HCT116 (cell line): Measurements from ENCODE around the gene TAF11L13. TPM values are rescaled to one million over a fixed set of nuclear protein-coding genes. Genes with fewer than 3 reads are reported as not detected.
"Not testable (repeated sequence)": the region's sequence is repeated elsewhere in the genome, so short reads cannot be mapped to it uniquely, and the experiment has no call there.

ENCODE experiments used
- ATAC-seq: fragments of 200-7000 bp; cut with Tn5 transposase; 2 replicates; pipeline ENCODE4 v1.9.1; 2020; ENCODE audit warnings: mild to moderate bottlenecking, moderate library complexity
- BruUV-seq: library from RNA; stranded (reverse); fragments of 400-500 nt; replicated peaks from 2 replicates; lab custom pipeline; 2021; lab: Mats Ljungman, UMichigan
- CTCF ChIA-PET: fragments of 300-600 bp; sonication (Branson Sonifier 250); formaldehyde crosslinking; loops from one replicate; lab custom pipeline; 2021; ENCODE audit warnings: antibody characterized with exemption; lab: Charles Lee
- POLR2A ChIA-PET: fragments of 300-600, 350-600 bp; sonication (Branson Sonifier 250); formaldehyde crosslinking; loops from one replicate; lab custom pipeline; 2021; ENCODE audit warnings: antibody characterized with exemption; lab: Charles Lee
- RAD21 ChIA-PET, 2 experiments: fragments of 300-600 bp; sonication (Branson Sonifier 250); formaldehyde crosslinking; loops; one replicate each; lab custom pipeline; 2023; ENCODE audit warnings: low total read pairs in 2 of 2; ENCODE audit not compliant: uncharacterized antibody in 2 of 2, unreplicated experiment in 2 of 2, low non-redundant PET in 1 of 2; lab: Charles Lee
- DNase-seq: peaks from one replicate; pipeline ENCODE4 v3.0.0-alpha.2; 2010; ENCODE audit warnings: low read depth, low spot score
- H2AFZ ChIP-seq: fragments of 200-600 bp; shearing (Covaris generic), sonication (generic); 2 replicates; pipeline ENCODE4 v1.6.1; 2017; ENCODE audit warnings: low read depth, mixed run types, mixed read lengths, antibody characterized with exemption, low read length; ENCODE audit not compliant: poor library complexity, severe bottlenecking
- H3K27ac ChIP-seq: 2 replicates; pipeline ENCODE4 v1.5.1; 2012; ENCODE audit warnings: low read depth, low read length
- H3K27me3 ChIP-seq: fragments of 200-600 bp; sonication (generic); 2 replicates; pipeline ENCODE4 v1.6.1; 2016; ENCODE audit warnings: mixed run types, low read length, mixed read lengths; ENCODE audit not compliant: insufficient read depth
- H3K36me3 ChIP-seq, 2 experiments: fragments of 200-500 bp in 1 of 2; fragments of 200-600 bp in 1 of 2; sonication (Bioruptor generic) in 1 of 2; sonication (generic) in 1 of 2; 2 replicates each; pipeline versions ENCODE4 v1.5.1 to v1.6.1; 2014 to 2016; ENCODE audit warnings: low read length in 2 of 2, inconsistent platforms in 1 of 2, mixed read lengths in 1 of 2, mixed run types in 1 of 2; ENCODE audit not compliant: insufficient read depth in 2 of 2, control insufficient read depth in 1 of 2
- H3K4me1 ChIP-seq, 2 experiments: fragments of 200-600 bp in 1 of 2; sonication (generic) in 1 of 2; 2 replicates each; pipeline versions ENCODE4 v1.5.1 to v1.6.1; 2012 to 2017; ENCODE audit warnings: low read length in 2 of 2, inconsistent platforms in 1 of 2, mild to moderate bottlenecking in 1 of 2, mixed read lengths in 1 of 2, mixed run types in 1 of 2, moderate library complexity in 1 of 2; ENCODE audit not compliant: insufficient read depth in 2 of 2, control insufficient read depth in 1 of 2
- H3K4me2 ChIP-seq: fragments of 200-600 bp; sonication (generic); 2 replicates; pipeline ENCODE4 v1.6.1; 2017; ENCODE audit warnings: mixed run types, low read length, mixed read lengths
- H3K4me3 ChIP-seq, 2 experiments: fragments of 200-600 bp in 1 of 2; sonication (generic) in 1 of 2; replicated peaks in 1 of 2; 2 replicates each; pipeline ENCODE4 v1.5.1; 2011 to 2016; ENCODE audit warnings: low read length in 2 of 2, control low read depth in 1 of 2, low read depth in 1 of 2, mild to moderate bottlenecking in 1 of 2, mixed read lengths in 1 of 2, mixed run types in 1 of 2
- H3K79me2 ChIP-seq: fragments of 200-600 bp; sonication (generic); 2 replicates; pipeline ENCODE4 v1.6.1; 2017; ENCODE audit warnings: mild to moderate bottlenecking, mixed run types, low read length, moderate library complexity, mixed read lengths; ENCODE audit not compliant: insufficient read depth
- H3K9ac ChIP-seq: fragments of 200-600 bp; sonication (generic); 2 replicates; pipeline ENCODE4 v1.6.1; 2016; ENCODE audit warnings: low read length, mixed read lengths
- H3K9me2 ChIP-seq: fragments of 200-600 bp; sonication (generic), shearing (Covaris generic); 2 replicates; pipeline ENCODE4 v1.6.1; 2017; ENCODE audit warnings: mixed run types, mild to moderate bottlenecking, moderate library complexity; ENCODE audit not compliant: insufficient read depth
- H3K9me3 ChIP-seq, 2 experiments: fragments of 200-500 bp in 1 of 2; fragments of 200-600 bp in 1 of 2; sonication (Bioruptor generic) in 1 of 2; sonication (generic) in 1 of 2; 2 replicates each; pipeline ENCODE4 v1.6.1; 2014 to 2017; ENCODE audit warnings: low read length in 2 of 2, mixed read lengths in 2 of 2, inconsistent platforms in 1 of 2, low read depth in 1 of 2, mild to moderate bottlenecking in 1 of 2, mixed run types in 1 of 2, moderate library complexity in 1 of 2; ENCODE audit not compliant: control insufficient read depth in 1 of 2, insufficient read depth in 1 of 2
- H4K20me1 ChIP-seq: fragments of 200-600 bp; sonication (generic), shearing (Covaris generic); 2 replicates; pipeline ENCODE4 v1.6.1; 2017; ENCODE audit warnings: mixed run types, mild to moderate bottlenecking, moderate library complexity; ENCODE audit not compliant: insufficient read depth
- CBX3 ChIP-seq: IDR thresholded peaks from 2 replicates; pipeline ENCODE4 v1.6.1; 2012; ENCODE audit warnings: low read depth
- EGR1 ChIP-seq: IDR thresholded peaks from 2 replicates; pipeline ENCODE4 v1.6.1; 2012; ENCODE audit warnings: low read depth
- EZH2phosphoT487 ChIP-seq: fragments of 200-600 bp; IDR thresholded peaks from 2 replicates; pipeline ENCODE4 v1.6.1; 2018; ENCODE audit warnings: antibody characterized with exemption, borderline replicate concordance
- FOSL1 ChIP-seq: IDR thresholded peaks from 2 replicates; pipeline ENCODE4 v1.6.1; 2012; ENCODE audit warnings: low read depth
- JUND ChIP-seq: IDR thresholded peaks from 2 replicates; pipeline ENCODE4 v1.6.1; 2012
- MAX ChIP-seq: IDR thresholded peaks from 2 replicates; pipeline ENCODE4 v1.6.1; 2012
- POLR2A ChIP-seq: IDR thresholded peaks from 2 replicates; pipeline ENCODE4 v1.7.0; 2011; ENCODE audit warnings: borderline replicate concordance; ENCODE audit not compliant: insufficient read depth, insufficient read length; ENCODE audit errors: extremely low read depth
- RAD21 ChIP-seq: IDR thresholded peaks from 2 replicates; pipeline ENCODE4 v1.6.1; 2012; ENCODE audit warnings: low read depth, mild to moderate bottlenecking
- REST ChIP-seq: IDR thresholded peaks from 2 replicates; pipeline ENCODE4 v1.6.1; 2012; ENCODE audit warnings: low read depth
- SP1 ChIP-seq: IDR thresholded peaks from 2 replicates; pipeline ENCODE4 v1.6.1; 2012; ENCODE audit warnings: low read depth
- SRF ChIP-seq: IDR thresholded peaks from 2 replicates; pipeline ENCODE4 v1.6.1; 2012; ENCODE audit warnings: low read depth
- intact Hi-C: fragments of 100-400 bp; cut with micrococcal nuclease; formaldehyde crosslinking; loops from 2 replicates; pipeline ENCODE4 v1.10.0; 2022
- total RNA-seq: library from RNA; stranded (reverse); gene quantifications from one replicate; pipeline ENCODE4 v1.2.1, GENCODE V29; 2021; ENCODE audit not compliant: unreplicated experiment

TAF11L13 gene
- total RNA-seq, 1 experiment from 2014 or later, result not detected

- H4K20me1 ChIP-seq, DNase-seq, intact Hi-C loops, POLR2A ChIA-PET, H3K9me2 ChIP-seq, CTCF ChIA-PET, H3K36me3 ChIP-seq, H3K9me3 ChIP-seq, H3K4me2 ChIP-seq, H3K4me3 ChIP-seq, BruUV-seq, H3K79me2 ChIP-seq, H3K4me1 ChIP-seq, RAD21 ChIA-PET, ATAC-seq, H3K27ac ChIP-seq, H3K27me3 ChIP-seq, H3K9ac ChIP-seq, H2AFZ ChIP-seq: not testable (repeated sequence)
Observed at GRCh38 chr5:17607461-17607860, 24.4 kb upstream of the TAF11L13 start.

GRCh38 chr5:17610092-17610491 is 21.8 kb upstream of the TAF11L13 start, which contains the start of gene TAF11L12:
TAF11L12 (plus strand) TSS chr5:17610392.
- RAD21 ChIA-PET, H3K36me3 ChIP-seq, H3K79me2 ChIP-seq, POLR2A ChIA-PET, ATAC-seq, H3K4me2 ChIP-seq, H3K27ac ChIP-seq, H2AFZ ChIP-seq, H3K4me1 ChIP-seq, H3K9me3 ChIP-seq, H3K9me2 ChIP-seq, H3K9ac ChIP-seq, H3K4me3 ChIP-seq, H3K27me3 ChIP-seq, CTCF ChIA-PET, intact Hi-C loops, H4K20me1 ChIP-seq, DNase-seq, BruUV-seq: not testable (repeated sequence)

- no peaks in the 10 kb centered on the region for H3K36me3 ChIP-seq
- H3K9me2 ChIP-seq, result no peaks in the 10 kb centered on the region
- H2AFZ ChIP-seq, result no peak overlapping the region
- H3K4me3 ChIP-seq, result no peak overlapping the region
- H3K9ac ChIP-seq, result no peak overlapping the region
- no peak for ATAC-seq
- POLR2A ChIA-PET, result no interaction called here
- no peak for DNase-seq
- CTCF ChIA-PET, result no interaction called here
- no peak overlapping the region for H3K27ac ChIP-seq
- no peaks in the 10 kb centered on the region for H3K79me2 ChIP-seq
- H4K20me1 ChIP-seq, result no peaks in the 10 kb centered on the region
- no peak for TF ChIP-seq EZH2phosphoT487
- TF ChIP-seq SRF, result no peak
- no peak for TF ChIP-seq REST
- TF ChIP-seq RAD21, result no peak
- no peak for TF ChIP-seq SP1
- no peak for TF ChIP-seq FOSL1
- no peak for TF ChIP-seq JUND
- no peak for TF ChIP-seq EGR1
- no peak for TF ChIP-seq POLR2A
- no peak for TF ChIP-seq CBX3
- TF ChIP-seq MAX, result no peak
- no peaks in the 10 kb centered on the region for H3K4me1 ChIP-seq
- RAD21 ChIA-PET, result no interaction called here
- H3K27me3 ChIP-seq, result no peaks in the 10 kb centered on the region
- intact Hi-C loops, result no loop called here
- BruUV-seq, result no TSS peak
- H3K4me2 ChIP-seq, result no peak overlapping the region
- H3K9me3 ChIP-seq, result no peaks in the 10 kb centered on the region; a peak in 1 of 4 replicates
Observed at GRCh38 chr5:17614872-17615605, 16.8 kb upstream of the TAF11L13 start.
